Measurements from ENCODE around the gene EVI2A.

EVI2A gene

GRCh38 chr17:31272236-31272635 is 49.2 kb downstream of the EVI2A start:
- no peak for DNase-seq

GRCh38 chr17:31269578-31269983 is 51.8 kb downstream of the EVI2A start:
- DNase-seq: no peak

- no peak for DNase-seq
Measured at GRCh38 chr17:31269036-31269577, 52.3 kb downstream of the EVI2A start.
